Thymus (tissue), 11 donors: ENCODE results near the gene ALDH3B1. TPM values are rescaled to one million over a fixed set of nuclear protein-coding genes. Genes with fewer than 3 reads are reported as not detected.

ENCODE experiments used
- DNase-seq, 9 donors: peaks; one replicate each; pipeline ENCODE4 v3.0.0-alpha.2; 2013; ENCODE audit warnings: low spot score in 9 of 9, low read depth in 6 of 9, missing footprints in 1 of 9
- H3K27ac ChIP-seq, 2 donors: one replicate each; pipeline ENCODE4 v1.5.1; 2013; ENCODE audit warnings: control low read depth in 1 of 2, low read depth in 1 of 2, low read length in 1 of 2, mild to moderate bottlenecking in 1 of 2, moderate library complexity in 1 of 2
- H3K27me3 ChIP-seq, 2 donors: one replicate each; pipeline ENCODE4 v1.5.1; 2013; ENCODE audit warnings: low read length in 1 of 2; ENCODE audit not compliant: control insufficient read depth in 2 of 2, insufficient read depth in 1 of 2
- H3K36me3 ChIP-seq, 2 donors: one replicate each; pipeline ENCODE4 v1.5.1; 2013; ENCODE audit warnings: low read length in 1 of 2, mild to moderate bottlenecking in 1 of 2, moderate library complexity in 1 of 2; ENCODE audit not compliant: control insufficient read depth in 2 of 2, insufficient read depth in 2 of 2
- H3K4me1 ChIP-seq, 2 donors: one replicate each; pipeline ENCODE4 v1.5.1; 2013; ENCODE audit warnings: low read length in 2 of 2; ENCODE audit not compliant: control insufficient read depth in 2 of 2, insufficient read depth in 2 of 2
- H3K4me3 ChIP-seq, 2 donors: one replicate each; pipeline ENCODE4 v1.5.1; 2013; ENCODE audit warnings: low read length in 2 of 2, control low read depth in 1 of 2, mild to moderate bottlenecking in 1 of 2
- H3K9me3 ChIP-seq, 2 donors: one replicate each; pipeline ENCODE4 v1.5.1; 2013; ENCODE audit warnings: low read length in 1 of 2, mild to moderate bottlenecking in 1 of 2; ENCODE audit not compliant: control insufficient read depth in 2 of 2, insufficient read depth in 1 of 2
- WGBS: extraction: QIAGEN DNeasy Blood & Tissue Kit; methylation state at CpG from one replicate; pipeline ENCODE4 v1.1.7; 2013; 5-methylcytosine and 5-hydroxymethylcytosine counted together
- polyA plus RNA-seq: library from polyadenylated mRNA; stranded (reverse); fragments of 200-250 nt; gene quantifications from one replicate; pipeline ENCODE4 v1.2.3, GENCODE V29; 2013
- total RNA-seq: library from RNA; stranded (reverse); fragments of 120-200 nt; gene quantifications from one replicate; pipeline ENCODE4 v1.2.4, GENCODE V29; 2013
- donor health status: healthy.

The ALDH3B1 gene
- total and polyA plus RNA-seq, 2 donors = 1.3 to 3.9 TPM

GRCh38 chr11:68026391-68027105 lies 16.4 kb downstream of the ALDH3B1 start:
- Histone ChIP-seq H3K4me3 (no peak overlapping the region), H3K27me3 (no peaks in the 10 kb centered on the region), H3K4me1 (peaks cover 9 to 20% of the 10 kb centered on the region in 2 donors), H3K36me3 (no peaks in the 10 kb centered on the region), H3K27ac (no peak overlapping the region), H3K9me3 (peaks cover 0 to 18% of the 10 kb centered on the region in 2 donors)
- no peak for DNase-seq
- 81% methylated on average over 18 of the region's 18 CpGs for WGBS

GRCh38 chr11:68027667-68028066 lies 17.5 kb downstream of the ALDH3B1 start:
- 95% methylated on average over 21 of the region's 21 CpGs for WGBS
- DNase-seq = no peak

GRCh38 chr11:68028802-68029545 lies 18.8 kb downstream of the ALDH3B1 start:
- H3K27ac ChIP-seq = no peak overlapping the region
- H3K36me3 ChIP-seq = peaks cover 12 to 20% of the 10 kb centered on the region in 2 donors

More at GRCh38 chr11:68027667-68028066, 17.5 kb downstream of the ALDH3B1 start:
- Histone ChIP-seq H3K36me3 (peaks cover 0 to 7% of the 10 kb centered on the region in 2 donors), H3K4me3 (no peak overlapping the region), H3K4me1 (peaks cover 16 to 27% of the 10 kb centered on the region in 2 donors), H3K27me3 (no peaks in the 10 kb centered on the region), H3K9me3 (peaks cover 0 to 18% of the 10 kb centered on the region in 2 donors), H3K27ac (no peak overlapping the region)

GRCh38 chr11:68030318-68031143 lies 20.4 kb downstream of the ALDH3B1 start, which contains the start of gene NDUFS8:
Gene NDUFS8 (plus strand): TSS chr11:68030681. CDS start chr11:68032152, 1,471 bp downstream.
- peak within 1 kb of the TSS; percentile 79 to 89 for H3K4me3 ChIP-seq
- DNase-seq = peak; percentile 96 to 100 (median 98)
- WGBS = under 1% methylated on average over 56 of the region's 56 CpGs
- H3K9me3 ChIP-seq = peaks cover 0 to 11% of the 10 kb centered on the region in 2 donors
- no peaks in the 10 kb centered on the region for H3K27me3 ChIP-seq
- H3K4me1 ChIP-seq = peaks cover 16 to 27% of the 10 kb centered on the region in 2 donors
- peaks cover 17 to 24% of the 10 kb centered on the region in 2 donors for H3K36me3 ChIP-seq
- peak within 1 kb of the TSS; percentile 80 to 90 for H3K27ac ChIP-seq

More at GRCh38 chr11:68028802-68029545, 18.8 kb downstream of the ALDH3B1 start:
- H3K4me1 ChIP-seq = peaks cover 16 to 27% of the 10 kb centered on the region in 2 donors
- no peak overlapping the region for H3K4me3 ChIP-seq
- DNase-seq = no peak
- WGBS = 93% methylated on average over 12 of the region's 12 CpGs
- H3K27me3 ChIP-seq = no peaks in the 10 kb centered on the region
- peaks cover 0 to 17% of the 10 kb centered on the region in 2 donors for H3K9me3 ChIP-seq

GRCh38 chr11:68031144-68031464 lies 21.0 kb downstream of the ALDH3B1 start:
- Histone ChIP-seq H3K27ac (peak overlapping the region; percentile 80 to 90), H3K9me3 (peaks cover 0 to 11% of the 10 kb centered on the region in 2 donors), H3K4me1 (peaks cover 16 to 27% of the 10 kb centered on the region in 2 donors), H3K27me3 (no peaks in the 10 kb centered on the region), H3K36me3 (peaks cover 17 to 24% of the 10 kb centered on the region in 2 donors), H3K4me3 (peak overlapping the region; percentile 79 to 89)
- WGBS = 17% methylated on average over 10 of the region's 10 CpGs
- no peak for DNase-seq

GRCh38 chr11:68032003-68032402 lies 21.9 kb downstream of the ALDH3B1 start:
- 85% methylated on average over 9 of the region's 9 CpGs for WGBS
- no peaks in the 10 kb centered on the region for H3K27me3 ChIP-seq
- peaks cover 0 to 11% of the 10 kb centered on the region in 2 donors for H3K9me3 ChIP-seq
- H3K27ac ChIP-seq = no peak overlapping the region
- no peak for DNase-seq
- H3K4me1 ChIP-seq = peaks cover 16 to 28% of the 10 kb centered on the region in 2 donors
- H3K36me3 ChIP-seq = peaks cover 17 to 33% of the 10 kb centered on the region in 2 donors
- H3K4me3 ChIP-seq = no peak overlapping the region

GRCh38 chr11:68032997-68033707 lies 23.0 kb downstream of the ALDH3B1 start:
- Histone ChIP-seq H3K9me3 (peaks cover 0 to 11% of the 10 kb centered on the region in 2 donors), H3K27ac (no peak overlapping the region), H3K4me1 (peaks cover 16 to 36% of the 10 kb centered on the region in 2 donors), H3K27me3 (no peaks in the 10 kb centered on the region), H3K4me3 (no peak overlapping the region), H3K36me3 (peaks cover 17 to 34% of the 10 kb centered on the region in 2 donors)
- 97% methylated on average over 29 of the region's 29 CpGs for WGBS
- DNase-seq = no peak

- Histone ChIP-seq H3K9me3 (peaks cover 0 to 11% of the 10 kb centered on the region in 2 donors), H3K36me3 (peaks cover 17 to 34% of the 10 kb centered on the region in 2 donors), H3K4me1 (peaks cover 19 to 42% of the 10 kb centered on the region in 2 donors), H3K4me3 (no peak overlapping the region), H3K27ac (no peak overlapping the region), H3K27me3 (no peaks in the 10 kb centered on the region)
- 97% methylated on average over 12 of the region's 12 CpGs for WGBS
- DNase-seq = no peak
Measured at GRCh38 chr11:68033708-68034045, 23.6 kb downstream of the ALDH3B1 start.
